Measurements from ENCODE around the gene WIF1.

WIF1 gene

GRCh38 chr12:65123435-65124063, 2.4 kb upstream of the WIF1 start:
- DNase-seq = no peak
- Histone ChIP-seq H3K36me3 (ENCODE audit: control insufficient read depth, insufficient read depth, low read length) (no peaks in the 10 kb centered on the region), H3K9me3 (ENCODE audit: control insufficient read depth, low read length) (no peaks in the 10 kb centered on the region), H3K4me1 (ENCODE audit: control insufficient read depth, insufficient read depth, low read length, poor library complexity, severe bottlenecking) (peaks cover 6% of the 10 kb centered on the region), H3K27ac (ENCODE audit: insufficient read depth, low read length, poor library complexity, severe bottlenecking) (no peak overlapping the region), H3K27me3 (replicated peaks; ENCODE audit: control insufficient read depth, insufficient read depth, low read length, poor library complexity, severe bottlenecking) (peaks cover 35% of the 10 kb centered on the region), H3K4me3 (ENCODE audit: insufficient read depth, low read depth, low read length, poor library complexity, severe bottlenecking) (no peak overlapping the region)

GRCh38 chr12:65122703-65123102, 1.6 kb upstream of the WIF1 start:
- no peaks in the 10 kb centered on the region for H3K36me3 ChIP-seq (ENCODE audit: control insufficient read depth, insufficient read depth, low read length)
- no peak for DNase-seq
- no peak overlapping the region for H3K27ac ChIP-seq (ENCODE audit: insufficient read depth, low read length, poor library complexity, severe bottlenecking)
- H3K9me3 ChIP-seq (ENCODE audit: control insufficient read depth, low read length) = no peaks in the 10 kb centered on the region
- peaks cover 36% of the 10 kb centered on the region for H3K27me3 ChIP-seq (replicated peaks; ENCODE audit: control insufficient read depth, insufficient read depth, low read length, poor library complexity, severe bottlenecking)
- no peak overlapping the region for H3K4me3 ChIP-seq (ENCODE audit: insufficient read depth, low read depth, low read length, poor library complexity, severe bottlenecking)
- H3K4me1 ChIP-seq (ENCODE audit: control insufficient read depth, insufficient read depth, low read length, poor library complexity, severe bottlenecking) = peaks cover 6% of the 10 kb centered on the region

GRCh38 chr12:65121956-65122469, 908 bp upstream of the WIF1 start:
- peaks cover 6% of the 10 kb centered on the region for H3K4me1 ChIP-seq (ENCODE audit: control insufficient read depth, insufficient read depth, low read length, poor library complexity, severe bottlenecking)
- no peak overlapping the region for H3K27ac ChIP-seq (ENCODE audit: insufficient read depth, low read length, poor library complexity, severe bottlenecking)
- H3K9me3 ChIP-seq (ENCODE audit: control insufficient read depth, low read length) = no peaks in the 10 kb centered on the region
- no peaks in the 10 kb centered on the region for H3K36me3 ChIP-seq (ENCODE audit: control insufficient read depth, insufficient read depth, low read length)
- H3K27me3 ChIP-seq (replicated peaks; ENCODE audit: control insufficient read depth, insufficient read depth, low read length, poor library complexity, severe bottlenecking) = peaks cover 36% of the 10 kb centered on the region
- no peak overlapping the region for H3K4me3 ChIP-seq (ENCODE audit: insufficient read depth, low read depth, low read length, poor library complexity, severe bottlenecking)
- no peak for DNase-seq

- Histone ChIP-seq H3K9me3 (ENCODE audit: control insufficient read depth, low read length) (no peaks in the 10 kb centered on the region), H3K4me3 (ENCODE audit: insufficient read depth, low read depth, low read length, poor library complexity, severe bottlenecking) (no peak overlapping the region), H3K27ac (ENCODE audit: insufficient read depth, low read length, poor library complexity, severe bottlenecking) (no peak overlapping the region), H3K36me3 (ENCODE audit: control insufficient read depth, insufficient read depth, low read length) (no peaks in the 10 kb centered on the region), H3K4me1 (ENCODE audit: control insufficient read depth, insufficient read depth, low read length, poor library complexity, severe bottlenecking) (peaks cover 6% of the 10 kb centered on the region), H3K27me3 (replicated peaks; ENCODE audit: control insufficient read depth, insufficient read depth, low read length, poor library complexity, severe bottlenecking) (peaks cover 36% of the 10 kb centered on the region)
- no peak for DNase-seq
Observed at GRCh38 chr12:65119063-65119462, 2.0 kb downstream of the WIF1 start.

- no peak overlapping the region for H3K27ac ChIP-seq (ENCODE audit: insufficient read depth, low read length, poor library complexity, severe bottlenecking)
- DNase-seq = no peak
- no peaks in the 10 kb centered on the region for H3K9me3 ChIP-seq (ENCODE audit: control insufficient read depth, low read length)
- H3K27me3 ChIP-seq (replicated peaks; ENCODE audit: control insufficient read depth, insufficient read depth, low read length, poor library complexity, severe bottlenecking) = peaks cover 2% of the 10 kb centered on the region
- H3K36me3 ChIP-seq (ENCODE audit: control insufficient read depth, insufficient read depth, low read length) = no peaks in the 10 kb centered on the region
- H3K4me1 ChIP-seq (ENCODE audit: control insufficient read depth, insufficient read depth, low read length, poor library complexity, severe bottlenecking) = no peaks in the 10 kb centered on the region
- no peak overlapping the region for H3K4me3 ChIP-seq (ENCODE audit: insufficient read depth, low read depth, low read length, poor library complexity, severe bottlenecking)
Observed at GRCh38 chr12:65113621-65114035, 7.5 kb downstream of the WIF1 start.

- H3K4me3 ChIP-seq (ENCODE audit: insufficient read depth, low read depth, low read length, poor library complexity, severe bottlenecking) = no peak overlapping the region
- no peaks in the 10 kb centered on the region for H3K9me3 ChIP-seq (ENCODE audit: control insufficient read depth, low read length)
- H3K4me1 ChIP-seq (ENCODE audit: control insufficient read depth, insufficient read depth, low read length, poor library complexity, severe bottlenecking) = no peaks in the 10 kb centered on the region
- H3K27me3 ChIP-seq (replicated peaks; ENCODE audit: control insufficient read depth, insufficient read depth, low read length, poor library complexity, severe bottlenecking) = no peaks in the 10 kb centered on the region
- no peak overlapping the region for H3K27ac ChIP-seq (ENCODE audit: insufficient read depth, low read length, poor library complexity, severe bottlenecking)
- no peak for DNase-seq
- H3K36me3 ChIP-seq (ENCODE audit: control insufficient read depth, insufficient read depth, low read length) = no peaks in the 10 kb centered on the region
Observed at GRCh38 chr12:65106948-65107347, 14.2 kb downstream of the WIF1 start.

- no peak overlapping the region for H3K4me3 ChIP-seq (ENCODE audit: insufficient read depth, low read depth, low read length, poor library complexity, severe bottlenecking)
- no peak overlapping the region for H3K27ac ChIP-seq (ENCODE audit: insufficient read depth, low read length, poor library complexity, severe bottlenecking)
- H3K27me3 ChIP-seq (replicated peaks; ENCODE audit: control insufficient read depth, insufficient read depth, low read length, poor library complexity, severe bottlenecking) = no peaks in the 10 kb centered on the region
- no peaks in the 10 kb centered on the region for H3K4me1 ChIP-seq (ENCODE audit: control insufficient read depth, insufficient read depth, low read length, poor library complexity, severe bottlenecking)
- no peak for DNase-seq
- H3K9me3 ChIP-seq (ENCODE audit: control insufficient read depth, low read length) = no peaks in the 10 kb centered on the region
- no peaks in the 10 kb centered on the region for H3K36me3 ChIP-seq (ENCODE audit: control insufficient read depth, insufficient read depth, low read length)
Observed at GRCh38 chr12:65100140-65100539, 21.0 kb downstream of the WIF1 start.

GRCh38 chr12:65099182-65099581, 21.9 kb downstream of the WIF1 start:
- Histone ChIP-seq H3K4me1 (ENCODE audit: control insufficient read depth, insufficient read depth, low read length, poor library complexity, severe bottlenecking) (no peaks in the 10 kb centered on the region), H3K27me3 (replicated peaks; ENCODE audit: control insufficient read depth, insufficient read depth, low read length, poor library complexity, severe bottlenecking) (no peaks in the 10 kb centered on the region), H3K27ac (ENCODE audit: insufficient read depth, low read length, poor library complexity, severe bottlenecking) (no peak overlapping the region), H3K4me3 (ENCODE audit: insufficient read depth, low read depth, low read length, poor library complexity, severe bottlenecking) (no peak overlapping the region), H3K36me3 (ENCODE audit: control insufficient read depth, insufficient read depth, low read length) (no peaks in the 10 kb centered on the region), H3K9me3 (ENCODE audit: control insufficient read depth, low read length) (no peaks in the 10 kb centered on the region)
- no peak for DNase-seq

GRCh38 chr12:65098364-65098763, 22.7 kb downstream of the WIF1 start:
- Histone ChIP-seq H3K4me3 (ENCODE audit: insufficient read depth, low read depth, low read length, poor library complexity, severe bottlenecking) (no peak overlapping the region), H3K27me3 (replicated peaks; ENCODE audit: control insufficient read depth, insufficient read depth, low read length, poor library complexity, severe bottlenecking) (no peaks in the 10 kb centered on the region), H3K9me3 (ENCODE audit: control insufficient read depth, low read length) (no peaks in the 10 kb centered on the region), H3K36me3 (ENCODE audit: control insufficient read depth, insufficient read depth, low read length) (no peaks in the 10 kb centered on the region), H3K4me1 (ENCODE audit: control insufficient read depth, insufficient read depth, low read length, poor library complexity, severe bottlenecking) (no peaks in the 10 kb centered on the region), H3K27ac (ENCODE audit: insufficient read depth, low read length, poor library complexity, severe bottlenecking) (no peak overlapping the region)
- no peak for DNase-seq

GRCh38 chr12:65094722-65095121, 26.4 kb downstream of the WIF1 start:
- no peak for DNase-seq
- no peaks in the 10 kb centered on the region for H3K4me1 ChIP-seq (ENCODE audit: control insufficient read depth, insufficient read depth, low read length, poor library complexity, severe bottlenecking)
- H3K4me3 ChIP-seq (ENCODE audit: insufficient read depth, low read depth, low read length, poor library complexity, severe bottlenecking) = no peak overlapping the region
- no peaks in the 10 kb centered on the region for H3K9me3 ChIP-seq (ENCODE audit: control insufficient read depth, low read length)
- H3K27me3 ChIP-seq (replicated peaks; ENCODE audit: control insufficient read depth, insufficient read depth, low read length, poor library complexity, severe bottlenecking) = no peaks in the 10 kb centered on the region
- no peak overlapping the region for H3K27ac ChIP-seq (ENCODE audit: insufficient read depth, low read length, poor library complexity, severe bottlenecking)
- H3K36me3 ChIP-seq (ENCODE audit: control insufficient read depth, insufficient read depth, low read length) = no peaks in the 10 kb centered on the region

Measured in effector memory CD4-positive, alpha-beta T cell (primary cell).